HL-60/S4 treated with phorbol 12-myristate 13-acetate at 8.2 ng/mL for 4 days and 3 days (cell line): ENCODE results near the gene RFX6.
"Not testable (repeated sequence)": the region's sequence is repeated elsewhere in the genome, so short reads cannot be mapped to it uniquely, and the experiment has no call there.

Source experiments
- in situ Hi-C: fragments of 300-500 bp; cut with MboI; formaldehyde crosslinking; loops from 2 replicates; pipeline ENCODE4 v1.15.0; 2022; ENCODE audit warnings: low sequenced_read_pairs

Gene RFX6

DNA sequence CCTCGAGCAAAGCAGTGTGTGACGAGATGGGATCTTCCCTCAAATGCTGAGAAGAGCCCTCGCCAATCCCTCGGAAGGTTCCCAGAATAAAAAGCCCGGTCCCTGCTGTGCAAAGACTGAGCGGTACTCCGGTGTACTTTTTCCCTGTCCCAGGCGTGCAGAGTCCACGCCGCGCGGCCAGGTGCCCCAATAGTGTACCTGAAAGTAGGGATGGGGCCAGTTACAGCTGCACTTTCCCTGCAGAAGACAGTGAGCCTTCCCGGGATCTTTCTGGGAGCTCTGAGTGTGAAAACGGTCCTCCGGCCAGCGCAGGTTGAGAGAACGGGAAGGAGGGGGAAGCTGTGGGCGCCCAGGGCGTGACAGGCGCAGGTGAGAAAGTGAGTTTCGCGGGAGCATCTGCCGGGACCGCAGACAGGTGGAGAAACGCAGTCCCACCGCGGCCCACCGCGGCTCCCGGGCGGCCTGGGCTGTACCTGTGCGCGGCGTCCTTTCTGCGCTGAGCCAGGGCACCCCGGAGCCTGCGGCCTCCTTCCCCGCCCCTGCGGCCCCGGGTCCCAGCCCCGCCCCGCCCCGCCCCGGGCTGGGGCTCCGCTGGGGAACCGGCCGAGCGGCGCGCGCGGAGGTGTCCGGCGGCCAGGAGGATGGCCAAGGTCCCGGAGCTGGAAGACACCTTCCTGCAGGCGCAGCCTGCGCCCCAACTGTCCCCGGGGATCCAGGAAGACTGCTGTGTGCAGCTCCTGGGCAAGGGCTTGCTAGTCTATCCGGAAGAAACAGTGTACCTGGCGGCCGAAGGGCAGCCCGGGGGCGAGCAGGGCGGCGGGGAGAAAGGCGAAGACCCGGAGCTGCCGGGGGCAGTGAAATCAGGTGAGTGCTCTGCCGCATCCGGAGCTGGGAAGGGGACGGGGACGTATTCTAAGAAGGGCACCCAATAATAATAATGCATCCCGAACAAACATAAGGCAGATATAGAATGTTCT lies at the start of gene RFX6:
TSS of gene RFX6 (plus strand) at position 608 of the 977 bp plus-strand sequence. CDS start at position 642, 34 bp downstream.
- in situ Hi-C loops, result no loop called here

- in situ Hi-C loops, result no loop called here
These were observed 49.3 kb upstream of the RFX6 start for GRCh38 chr6:116827561-116828240.

DNA sequence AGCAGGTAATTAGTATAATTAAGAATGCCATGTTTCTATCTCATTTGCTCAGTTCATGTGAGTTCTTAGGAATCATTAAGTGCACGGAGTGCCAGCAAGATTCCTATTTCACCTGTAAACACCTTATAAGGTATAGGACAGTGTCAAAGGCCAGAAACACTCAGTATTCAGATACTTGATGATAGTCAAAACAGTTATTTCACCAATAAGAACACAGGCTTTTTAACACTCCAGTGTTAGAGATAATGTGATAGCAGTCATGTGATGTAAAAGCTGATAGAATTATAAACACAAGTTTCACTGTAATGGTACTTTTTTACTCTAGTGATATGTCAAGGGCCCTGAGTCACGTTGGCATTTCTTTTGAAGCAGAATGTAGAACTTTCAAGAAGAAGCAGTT lies 48.1 kb upstream of the RFX6 start, which contains the start of gene GPRC6A:
TSS of gene GPRC6A (minus strand) at position 101 of the 400 bp plus-strand sequence. CDS start at position 31, 70 bp downstream.
- in situ Hi-C loops, result no loop called here

GRCh38 chr6:116834526-116834925 lies 42.5 kb upstream of the RFX6 start:
- in situ Hi-C loops, result not testable (repeated sequence)

GRCh38 chr6:116836606-116837342 lies 40.3 kb upstream of the RFX6 start:
- in situ Hi-C loops, result no loop called here

- in situ Hi-C loops, result no loop called here
These were observed 37.0 kb upstream of the RFX6 start for GRCh38 chr6:116840091-116840490.

GRCh38 chr6:116842459-116842858 lies 34.6 kb upstream of the RFX6 start:
- in situ Hi-C loops, result no loop called here

DNA sequence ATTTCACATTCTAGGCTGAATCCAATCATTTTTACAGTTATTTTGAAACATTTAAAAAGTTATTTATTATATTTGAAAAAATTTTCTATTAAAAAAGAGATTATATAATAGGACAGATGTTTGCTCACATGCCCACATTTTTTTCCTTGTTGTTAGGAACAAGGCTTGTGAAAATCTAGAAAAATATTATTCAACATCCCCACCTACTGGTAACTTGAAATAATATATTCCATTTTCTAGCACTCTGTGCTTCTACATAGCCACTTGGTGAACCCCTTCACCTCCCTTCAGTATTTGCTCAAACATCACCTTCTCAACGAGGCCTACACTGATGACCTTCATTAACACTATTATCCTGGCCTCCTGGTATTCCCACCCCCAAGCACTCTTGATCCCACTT lies 29.8 kb upstream of the RFX6 start:
- in situ Hi-C loops, result no loop called here

- in situ Hi-C loops, result no loop called here
These were observed 19.0 kb upstream of the RFX6 start for GRCh38 chr6:116858060-116858459.

DNA sequence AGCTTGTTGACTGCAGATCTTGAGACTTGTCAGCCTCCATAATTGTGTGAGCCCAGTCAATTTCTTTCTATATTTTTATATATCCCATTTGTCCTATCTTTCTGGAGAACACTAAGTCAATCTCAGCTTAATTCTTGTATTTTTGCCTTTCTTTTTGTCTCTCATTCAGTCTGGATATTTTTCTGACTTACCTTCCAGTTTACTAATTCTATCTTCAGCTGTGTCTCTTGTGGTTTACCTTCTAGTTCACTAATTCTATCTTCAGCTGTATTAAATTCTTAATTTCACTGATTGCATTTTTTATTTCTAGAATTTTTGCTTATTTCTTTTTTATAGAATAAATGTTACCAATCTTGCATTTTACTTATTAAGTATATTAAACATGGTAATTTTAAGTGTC lies 17.8 kb upstream of the RFX6 start:
- in situ Hi-C loops, result no loop called here

DNA sequence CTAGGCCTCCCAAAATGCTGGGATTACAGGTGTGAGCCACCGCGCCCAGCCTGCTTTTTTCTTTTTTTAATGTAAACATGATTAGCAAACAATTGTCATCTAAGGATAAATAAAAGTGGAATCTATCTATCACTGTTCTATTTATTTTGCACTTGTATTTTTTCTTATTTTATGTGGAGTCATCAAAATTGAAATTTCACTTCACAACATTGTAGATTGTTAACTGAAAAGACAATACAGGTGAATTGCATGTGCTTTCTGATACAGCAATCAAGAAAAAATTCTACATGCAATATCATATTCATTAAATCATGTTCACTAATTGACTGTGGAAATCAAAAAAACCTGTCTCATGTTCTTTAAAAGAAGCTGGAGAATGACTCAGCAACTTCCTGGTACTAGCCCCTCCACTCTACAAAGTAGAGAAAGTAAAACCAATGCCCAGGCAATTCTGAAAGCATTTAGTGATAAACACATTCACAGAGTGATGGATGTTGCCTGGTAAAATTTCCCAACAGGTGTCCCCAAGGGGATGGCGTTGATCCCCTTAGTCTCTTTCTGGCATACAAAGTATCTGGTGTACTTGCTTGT lies 10.7 kb upstream of the RFX6 start:
- in situ Hi-C loops, result no loop called here

DNA sequence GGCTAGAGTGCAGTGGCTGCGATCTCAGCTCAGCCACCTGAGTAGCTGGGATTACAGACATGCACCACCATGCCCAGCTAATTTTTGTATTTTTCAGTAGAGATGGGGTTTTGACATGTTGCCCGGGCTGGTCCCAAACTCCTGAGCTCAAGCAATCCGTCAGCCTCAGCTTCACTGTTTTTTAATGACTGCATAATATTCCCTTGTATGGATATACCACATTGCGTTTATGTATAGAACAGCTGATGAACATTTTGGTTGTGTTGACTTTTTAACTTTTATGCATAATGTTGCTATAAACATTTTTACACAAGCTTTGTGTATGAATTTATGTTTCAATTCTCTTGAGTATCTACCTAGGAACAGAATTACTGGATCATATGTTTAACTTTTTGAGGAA lies 4.3 kb upstream of the RFX6 start:
- in situ Hi-C loops, result no loop called here

GRCh38 chr6:116876107-116876506 lies 935 bp upstream of the RFX6 start:
- in situ Hi-C loops, result no loop called here

DNA sequence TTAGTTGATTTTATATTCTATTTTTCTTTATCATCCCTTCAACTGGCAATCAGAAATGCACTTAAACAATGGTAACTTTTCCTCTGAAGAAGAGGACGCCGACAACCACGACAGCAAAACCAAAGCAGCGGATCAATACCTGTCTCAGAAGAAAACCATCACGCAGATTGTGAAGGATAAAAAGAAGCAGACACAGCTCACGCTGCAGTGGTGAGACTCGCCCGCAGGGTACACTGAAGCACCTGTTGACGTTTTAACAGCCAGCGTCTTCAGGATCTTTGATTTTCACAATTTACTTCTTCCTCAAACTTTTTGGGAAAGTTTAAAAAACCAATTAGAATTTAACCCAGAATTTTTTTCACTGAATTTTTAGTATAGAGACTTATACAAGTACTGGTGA lies 701 bp downstream of the RFX6 start:
- in situ Hi-C loops, result no loop called here

GRCh38 chr6:116881236-116881635 lies 4.2 kb downstream of the RFX6 start:
- in situ Hi-C loops, result no loop called here

DNA sequence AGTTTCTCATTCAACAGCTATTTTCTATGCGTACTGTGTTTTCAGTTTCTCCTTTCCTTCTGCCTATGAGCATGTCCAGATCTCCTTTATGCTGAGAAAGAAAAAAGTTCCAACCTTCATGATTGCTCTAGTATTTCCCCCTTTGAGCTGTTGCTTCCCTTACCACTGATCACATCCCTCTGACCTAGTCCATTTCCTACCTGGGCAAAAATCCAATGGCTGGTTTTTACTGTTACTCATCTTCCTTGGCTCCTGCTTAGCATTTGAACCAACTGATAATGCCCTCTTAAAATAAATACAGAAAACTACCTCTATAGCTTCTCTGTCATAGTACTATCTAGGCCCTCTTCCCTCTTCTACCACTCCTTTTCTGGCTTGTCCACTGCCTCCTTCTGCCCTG lies 6.0 kb downstream of the RFX6 start:
- in situ Hi-C loops, result no loop called here

- in situ Hi-C loops, result no loop called here
These were observed 7.5 kb downstream of the RFX6 start for GRCh38 chr6:116884530-116884929.

GRCh38 chr6:116887168-116887567 lies 10.1 kb downstream of the RFX6 start:
- in situ Hi-C loops, result no loop called here

DNA sequence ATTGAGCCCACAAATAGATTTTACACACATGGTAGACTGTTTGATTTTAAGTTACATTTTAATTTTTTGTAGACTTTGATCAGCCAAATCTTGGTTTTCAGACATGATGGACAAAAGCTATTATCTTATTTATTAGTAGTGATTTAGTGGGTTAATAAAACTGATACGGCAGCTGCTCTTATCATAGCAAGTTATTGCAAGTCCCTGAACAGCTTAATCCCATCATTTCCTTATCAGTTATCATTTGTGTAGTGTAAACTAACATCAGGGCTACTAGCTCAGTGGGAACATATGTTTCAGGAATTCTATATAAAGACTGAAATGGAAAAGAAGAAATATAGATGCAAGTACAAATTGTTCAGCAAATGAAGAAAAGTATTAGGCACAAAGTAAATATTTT lies 10.9 kb downstream of the RFX6 start:
- in situ Hi-C loops, result no loop called here

DNA sequence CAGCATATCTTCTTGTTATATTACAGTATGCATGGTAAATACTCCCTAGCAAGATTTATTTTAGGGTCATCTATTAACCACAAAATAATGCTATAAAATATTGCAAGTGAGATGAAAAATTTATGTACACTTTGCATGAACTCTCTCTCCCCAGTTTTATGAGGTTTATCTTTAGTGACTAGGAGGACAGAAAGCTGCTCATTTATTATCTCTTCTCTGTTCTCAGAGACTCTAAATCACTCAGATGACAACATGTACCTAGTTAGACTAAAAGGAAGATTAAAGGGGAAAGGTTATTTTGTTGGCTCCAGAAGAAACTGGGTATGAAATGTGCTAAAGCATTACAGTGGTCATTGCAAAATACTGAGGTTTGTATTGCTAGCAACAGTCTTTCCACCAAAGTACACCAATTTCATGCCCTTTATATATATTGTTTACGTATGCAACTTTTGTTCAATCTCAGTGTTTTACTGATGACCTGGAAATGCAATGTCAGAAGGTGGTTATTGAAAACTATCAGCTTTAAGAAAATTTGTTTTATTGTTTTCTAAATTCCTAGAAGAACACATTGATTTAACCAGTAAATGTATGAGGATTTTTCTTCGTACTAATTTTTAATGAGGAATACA lies 11.8 kb downstream of the RFX6 start:
- in situ Hi-C loops, result no loop called here
